Glomerular endothelial cell (primary cell): ENCODE results near the gene PICK1. TPM values are rescaled to one million over a fixed set of nuclear protein-coding genes. Genes with fewer than 3 reads are reported as not detected.
"Not testable (repeated sequence)": the region's sequence is repeated elsewhere in the genome, so short reads cannot be mapped to it uniquely, and the experiment has no call there.

Experiments
- DNase-seq: peaks from one replicate; pipeline ENCODE4 v3.0.0-alpha.2; 2011; ENCODE audit warnings: low read depth, low spot score; ENCODE audit errors: extremely low read depth
- total RNA-seq: library from RNA; depleted of rRNA; stranded (reverse); fragments of >200 nt; gene quantifications from 2 replicates; pipeline ENCODE4 v1.2.3, GENCODE V29; 2015

Gene PICK1
- total RNA-seq, 1 donor from 2014 or later: 12.8 TPM

GRCh38 chr22:38110863-38111852, 54.0 kb downstream of the PICK1 start:
- DNase-seq: no peak

- no peak for DNase-seq
Measured at GRCh38 chr22:38111925-38112355, 54.7 kb downstream of the PICK1 start.

GRCh38 chr22:38112381-38112780, 55.2 kb downstream of the PICK1 start:
- DNase-seq: no peak

DNA sequence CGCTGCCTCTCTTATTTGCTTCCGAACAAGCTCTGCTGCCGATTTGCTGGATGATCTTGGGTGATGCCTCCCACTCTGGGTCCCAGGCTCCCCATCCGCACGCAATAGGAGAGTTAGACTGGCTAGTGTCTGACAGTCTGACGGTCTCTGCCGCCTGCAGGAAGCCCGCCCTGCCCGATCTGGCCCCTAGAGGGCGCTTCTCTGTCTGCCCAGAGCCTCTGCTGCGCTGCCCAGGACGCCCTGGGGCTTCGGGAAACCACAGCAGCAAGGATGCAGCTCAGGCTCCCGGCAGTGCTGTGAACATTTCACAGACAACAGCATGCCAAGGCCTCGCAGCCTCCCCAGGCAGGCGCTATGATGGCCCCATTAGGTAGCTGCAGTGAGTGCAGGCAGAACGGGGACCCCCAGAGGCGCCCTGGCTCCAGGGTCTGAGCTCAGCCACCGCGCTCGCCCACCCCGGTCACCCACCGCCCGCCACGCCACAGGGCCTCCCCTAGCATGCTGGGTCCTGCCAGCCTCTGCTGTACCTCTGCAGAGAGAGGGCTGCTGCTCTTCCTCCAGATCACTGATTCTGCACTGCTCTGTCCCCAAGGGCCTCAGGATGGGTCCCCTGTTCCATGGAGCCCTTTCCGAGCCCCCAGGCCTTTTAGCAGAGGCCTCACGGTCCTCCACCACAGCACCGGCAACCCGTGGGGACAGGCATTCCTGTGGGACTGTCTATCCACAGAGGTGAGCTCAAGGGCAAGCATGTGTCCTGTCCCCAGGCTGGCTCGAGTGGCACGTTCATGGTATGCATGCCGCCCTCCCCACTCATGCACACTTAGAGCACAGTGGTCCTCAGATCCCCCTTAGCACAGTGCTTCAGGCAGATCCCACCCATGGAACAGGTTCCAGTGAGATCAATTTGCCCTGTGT, 57.5 kb downstream of the PICK1 start:
- peak; percentile 23 for DNase-seq

DNA sequence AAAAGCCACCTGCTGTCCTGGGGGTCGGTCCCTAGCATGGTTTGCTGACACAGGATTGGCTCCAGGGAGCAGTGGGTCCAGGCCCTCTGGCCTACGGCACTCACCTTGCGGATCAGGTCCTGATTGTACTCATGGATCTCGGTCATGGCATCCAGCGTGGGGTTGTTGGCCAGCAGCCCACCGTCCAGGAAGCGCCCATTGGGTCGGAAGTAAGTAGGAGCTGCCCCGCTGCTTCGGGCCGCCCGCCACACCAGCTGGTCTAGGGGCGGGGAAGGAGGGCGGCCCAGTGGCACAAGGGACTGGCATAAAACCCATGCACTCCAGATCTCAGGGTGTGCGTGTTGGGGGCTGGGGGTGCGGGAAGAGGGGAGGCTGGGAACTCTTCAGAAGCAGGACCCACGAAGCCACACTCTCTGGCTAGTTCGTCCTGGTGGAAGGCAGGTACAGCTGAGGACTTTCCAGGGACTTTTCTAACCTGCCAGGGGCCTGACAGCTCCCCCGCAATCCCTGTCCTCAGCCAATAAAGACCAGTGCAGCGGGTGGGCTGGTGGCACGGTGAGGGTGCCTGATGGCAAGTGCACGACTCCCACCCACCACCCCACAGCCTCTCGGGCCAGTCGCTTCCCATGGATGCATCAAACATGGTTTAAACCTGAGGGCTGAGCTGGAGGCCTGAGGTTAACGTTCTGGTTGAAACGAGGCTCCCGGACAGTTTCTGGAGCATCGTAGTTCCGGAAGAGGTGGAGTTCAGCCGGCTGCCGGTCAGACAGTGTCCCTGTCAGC, 58.4 kb downstream of the PICK1 start:
- no peak for DNase-seq

GRCh38 chr22:38117556-38117955, 60.4 kb downstream of the PICK1 start:
- DNase-seq: not testable (repeated sequence)

- DNase-seq: no peak
Measured at GRCh38 chr22:38118182-38118581, 61.0 kb downstream of the PICK1 start.

- not testable (repeated sequence) for DNase-seq
Measured at GRCh38 chr22:38118747-38119146, 61.5 kb downstream of the PICK1 start.

DNA sequence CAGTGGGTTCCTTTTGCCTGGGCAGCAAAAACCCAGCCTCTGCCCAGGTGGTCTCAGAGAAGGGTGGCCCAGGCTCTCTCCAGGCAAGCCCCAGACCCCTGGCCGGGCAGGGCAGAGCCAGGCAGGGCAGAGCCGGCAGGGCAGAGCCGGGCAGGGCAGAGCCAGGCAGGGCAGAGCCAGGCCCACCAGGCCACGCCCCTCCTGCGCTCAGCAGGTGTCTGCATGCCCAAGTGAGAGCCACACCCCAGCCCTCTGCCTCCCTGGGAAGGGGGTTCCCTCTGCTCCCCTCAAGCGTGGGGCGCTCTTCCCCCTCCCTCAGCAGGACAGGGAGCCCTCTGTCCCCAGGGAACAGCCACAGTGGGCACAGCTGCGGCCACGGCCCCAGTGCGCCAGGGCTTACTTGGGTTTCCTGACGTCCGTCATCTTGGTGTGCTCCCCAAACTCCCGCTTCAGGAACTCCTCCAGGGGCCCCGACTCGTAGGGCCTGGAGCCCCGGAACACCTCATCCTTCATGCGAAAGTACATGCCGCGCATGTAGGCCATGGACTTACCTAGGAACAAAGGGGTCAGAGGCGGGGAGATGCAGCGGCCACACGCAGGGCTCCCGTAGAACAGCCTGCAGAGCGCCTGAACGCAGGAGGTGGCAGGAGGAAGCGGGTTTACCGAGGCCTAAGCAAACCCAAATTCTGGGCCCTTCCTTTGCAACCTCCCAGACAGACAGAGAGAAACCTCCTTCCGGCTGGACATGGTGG, 63.3 kb downstream of the PICK1 start:
- no peak for DNase-seq

- no peak for DNase-seq
Measured at GRCh38 chr22:38122616-38123015, 65.4 kb downstream of the PICK1 start.

- no peak for DNase-seq
Measured at GRCh38 chr22:38124236-38124974, 67.2 kb downstream of the PICK1 start.

DNA sequence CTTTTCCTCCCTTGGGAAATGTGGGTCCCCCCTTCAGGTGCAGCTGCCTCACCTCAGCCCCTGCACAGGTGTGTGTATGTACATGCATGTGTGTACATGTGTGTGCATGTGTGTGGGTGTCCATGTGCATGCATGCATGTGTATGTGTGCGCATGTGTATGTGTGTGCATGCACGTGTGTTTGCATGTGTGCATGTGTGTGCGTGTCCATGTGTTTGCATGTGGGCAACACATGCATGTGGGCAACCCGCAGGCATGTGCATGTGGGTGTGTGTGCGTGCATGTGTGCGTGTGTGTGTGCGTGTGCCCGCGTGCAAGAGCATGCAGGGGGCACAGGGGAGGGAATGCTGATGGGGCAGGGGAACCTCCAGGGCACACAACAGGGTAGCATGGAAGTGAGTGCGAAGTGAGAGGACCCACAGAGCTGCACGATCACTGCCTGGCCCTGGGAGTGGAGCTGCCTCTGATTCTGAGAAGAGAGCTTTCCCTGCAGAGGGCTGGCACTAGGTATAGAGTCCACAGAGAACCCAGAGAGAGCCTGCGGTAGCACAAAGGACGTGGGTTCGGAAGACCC, 67.9 kb downstream of the PICK1 start:
- no peak for DNase-seq

Other genes starting within 250 kb of the PICK1 start
- gene GCAT, start 249.5 kb upstream of the PICK1 start, total RNA-seq: 13.0 and 32.9 TPM in 2 replicates
- not detected in 2 replicates for gene GALR3, start 234.0 kb upstream of the PICK1 start, total RNA-seq
- 34.9 and 55.2 TPM in 2 replicates for gene ANKRD54, start 213.1 kb upstream of the PICK1 start, total RNA-seq
- 254 and 368 TPM in 2 replicates for gene EIF3L, start 208.0 kb upstream of the PICK1 start, total RNA-seq
- 122 and 133 TPM in 2 replicates for gene MICALL1, start 151.1 kb upstream of the PICK1 start, total RNA-seq
- gene C22orf23, start 103.8 kb upstream of the PICK1 start, total RNA-seq: 0.41 TPM in 1 of 2 replicates, not detected in the other
- gene POLR2F, start 103.7 kb upstream of the PICK1 start, total RNA-seq: 93.6 and 115 TPM in 2 replicates
- not detected in 2 replicates for gene SOX10, start 72.8 kb upstream of the PICK1 start, total RNA-seq
- not detected in 2 replicates for gene SLC16A8, start 26.8 kb downstream of the PICK1 start, total RNA-seq
- 0.24 and 0.93 TPM in 2 replicates for gene BAIAP2L2, start 53.3 kb downstream of the PICK1 start, total RNA-seq
- 4.7 and 7.6 TPM in 2 replicates for gene PLA2G6, start 124.4 kb downstream of the PICK1 start, total RNA-seq
- 91.0 and 119 TPM in 2 replicates for gene MAFF, start 144.6 kb downstream of the PICK1 start, total RNA-seq
- 128 and 165 TPM in 2 replicates for gene TMEM184B, start 215.6 kb downstream of the PICK1 start, total RNA-seq